Urinary bladder (tissue), 4 donors: ENCODE data around the gene PRKCQ. TPM values are rescaled to one million over a fixed set of nuclear protein-coding genes. Genes with fewer than 3 reads are reported as not detected.
A peak's percentile ranks its signal among the peaks of the same experiment; 100 is the strongest.

Experiments used
- DNase-seq: peaks from one replicate; pipeline ENCODE4 v3.0.0-alpha.2; 2015; ENCODE audit errors: extremely low spot score
- H3K27ac ChIP-seq: one replicate; pipeline ENCODE4 v1.5.1; 2013; ENCODE audit warnings: low read depth, mild to moderate bottlenecking, moderate library complexity
- H3K36me3 ChIP-seq: one replicate; pipeline ENCODE4 v1.6.1; 2013; ENCODE audit warnings: mild to moderate bottlenecking, moderate library complexity; ENCODE audit not compliant: insufficient read depth
- H3K4me1 ChIP-seq: one replicate; pipeline ENCODE4 v1.6.1; 2013; ENCODE audit warnings: mild to moderate bottlenecking, moderate library complexity; ENCODE audit not compliant: insufficient read depth
- H3K4me3 ChIP-seq: one replicate; pipeline ENCODE4 v1.5.1; 2013; ENCODE audit warnings: low read depth, low read length
- WGBS: extraction: QIAGEN DNeasy Blood & Tissue Kit; methylation state at CpG from one replicate; pipeline ENCODE4 v1.1.7; 2013; 5-methylcytosine and 5-hydroxymethylcytosine counted together
- polyA plus RNA-seq: library from polyadenylated mRNA; stranded (reverse); fragments of 200-250 nt; gene quantifications from one replicate; pipeline ENCODE4 v1.2.3, GENCODE V29; 2013
- total RNA-seq: library from RNA; depleted of rRNA; stranded (reverse); fragments of >200 nt; gene quantifications from one replicate; pipeline ENCODE4 v1.2.3, GENCODE V29; 2014
- donor health status: healthy with polysubstance abuse.
- donor health status: healthy.

The PRKCQ gene
- total and polyA plus RNA-seq, 2 donors: 0.49 to 3.2 TPM

DNA sequence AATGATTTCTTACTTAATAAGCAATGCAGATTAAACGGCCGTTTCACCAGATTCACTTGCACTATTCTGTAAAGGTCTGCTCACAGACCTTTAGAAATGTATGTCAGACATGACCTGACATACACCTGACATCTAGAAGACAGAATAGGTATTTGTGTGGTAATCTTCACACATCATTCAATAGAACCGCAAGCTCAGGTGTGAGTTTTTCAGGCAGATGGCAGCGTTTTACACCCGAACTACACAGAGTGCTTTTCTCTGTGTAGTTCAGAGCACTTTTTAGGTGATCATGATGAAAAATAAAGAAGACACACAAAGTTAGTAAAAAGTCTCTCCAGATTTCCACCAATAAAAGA lies 63.2 kb downstream of the PRKCQ start:
- Histone ChIP-seq H3K27ac (no peak overlapping the region), H3K4me1 (no peaks in the 10 kb centered on the region)
- WGBS: 84% methylated on average over 5 of the region's 5 CpGs

DNA sequence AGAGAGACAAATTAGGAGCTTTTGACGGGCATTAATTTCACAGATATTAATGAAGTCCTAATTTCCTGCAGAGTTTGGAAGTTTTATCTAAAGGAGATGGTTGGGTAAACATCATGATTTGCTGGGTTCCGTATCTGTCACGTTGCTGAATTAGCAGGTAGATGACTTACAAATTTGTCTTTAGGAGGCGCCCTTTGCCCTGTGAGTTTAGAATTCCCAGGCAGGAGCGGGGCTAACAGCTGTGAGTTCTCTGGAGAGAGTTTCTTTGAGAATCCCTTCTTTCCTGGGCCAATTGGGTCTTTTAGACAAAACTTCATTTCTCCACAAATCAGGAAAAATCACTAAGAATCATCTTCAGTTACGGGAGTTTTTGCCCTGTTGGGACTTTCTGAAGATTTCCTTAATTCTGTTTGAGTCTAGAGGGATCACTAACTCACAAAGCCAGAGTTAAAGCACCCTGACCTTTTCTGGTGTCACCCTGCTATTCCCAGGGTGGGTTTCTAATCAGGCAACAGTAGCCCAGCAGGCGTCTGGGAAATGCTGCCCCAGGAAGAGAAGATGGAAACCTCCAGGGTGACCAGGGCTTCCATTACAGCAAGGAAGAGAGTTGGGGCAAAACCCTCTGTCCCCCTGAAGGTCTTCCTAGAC lies 63.7 kb downstream of the PRKCQ start:
- no peak for DNase-seq
- H3K36me3 ChIP-seq: no peaks in the 10 kb centered on the region
- H3K4me1 ChIP-seq: no peaks in the 10 kb centered on the region
- no peak overlapping the region for H3K27ac ChIP-seq
- 82% methylated on average over 7 of the region's 7 CpGs for WGBS
- H3K4me3 ChIP-seq: no peak overlapping the region

More for the DNA sequence above, 63.2 kb downstream of the PRKCQ start:
- Histone ChIP-seq H3K36me3 (no peaks in the 10 kb centered on the region), H3K4me3 (no peak overlapping the region)
- no peak for DNase-seq

DNA sequence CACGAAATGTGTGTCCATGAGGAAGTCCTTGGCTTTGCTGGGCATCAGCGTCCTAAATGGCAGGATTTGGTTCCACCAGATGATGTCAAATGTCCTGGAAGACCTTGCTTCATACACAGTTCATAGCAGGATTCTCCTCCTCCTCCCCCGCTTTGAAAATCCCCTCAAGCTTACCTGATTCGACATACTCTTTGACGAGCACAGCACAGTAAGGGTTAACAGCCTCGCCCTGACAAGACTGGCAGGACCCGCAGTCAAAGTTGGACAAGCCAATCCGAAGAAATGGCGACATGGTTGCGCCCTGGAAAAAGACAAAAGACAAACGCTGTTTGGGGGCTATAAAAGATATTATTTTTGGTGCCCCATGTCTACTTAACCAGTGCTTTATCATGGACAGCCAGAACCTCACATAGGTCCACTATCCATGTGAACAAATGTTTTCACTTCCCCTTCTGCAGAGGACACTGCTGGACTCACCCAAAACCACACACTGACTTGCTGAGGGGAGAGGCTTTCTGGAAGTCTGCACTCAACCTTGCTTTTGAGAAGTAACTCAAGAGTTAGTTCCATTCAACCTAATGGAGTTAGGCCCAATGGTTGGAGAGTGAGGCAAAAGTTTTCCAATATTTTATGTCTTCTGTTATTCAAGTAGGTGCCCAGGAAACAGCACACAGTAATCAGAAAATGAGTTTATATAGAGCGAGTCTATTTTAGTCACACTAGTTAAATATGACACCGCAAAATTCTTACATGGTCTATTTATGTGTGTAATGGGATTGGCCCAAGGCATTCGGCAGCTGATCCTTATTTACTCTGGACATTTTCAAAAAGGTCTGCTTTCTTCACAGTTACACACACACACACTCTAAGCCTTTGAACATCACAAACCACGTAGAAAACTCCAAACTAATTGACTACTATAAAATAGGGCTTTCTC lies 65.0 kb downstream of the PRKCQ start:
- no peak for DNase-seq
- Histone ChIP-seq H3K27ac (peak overlapping the region; percentile 30), H3K4me1 (no peaks in the 10 kb centered on the region), H3K4me3 (no peak overlapping the region), H3K36me3 (no peaks in the 10 kb centered on the region)
- WGBS: 78% methylated on average over 15 of the region's 15 CpGs

DNA sequence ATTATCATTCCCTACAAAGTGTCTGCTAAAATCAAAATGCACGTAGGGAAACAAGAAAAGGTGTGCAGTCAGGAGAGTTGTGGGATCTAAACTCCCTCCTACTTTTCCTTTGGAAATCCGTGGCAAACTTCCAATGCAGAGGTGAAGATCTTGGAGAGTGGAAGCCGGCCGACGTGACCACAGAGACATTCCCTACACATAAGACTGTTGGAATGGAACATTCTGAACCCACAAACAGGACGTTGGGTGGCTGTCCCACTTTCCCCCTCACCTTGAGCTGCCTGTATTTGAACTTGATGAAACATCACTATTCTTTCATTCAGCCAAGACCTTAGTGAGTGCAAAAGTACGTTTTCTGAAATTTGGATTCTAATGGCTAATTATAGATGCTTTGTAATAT lies 65.9 kb downstream of the PRKCQ start:
- DNase-seq: no peak
- no peak overlapping the region for H3K4me3 ChIP-seq
- H3K36me3 ChIP-seq: no peaks in the 10 kb centered on the region
- WGBS: 80% methylated on average over 7 of the region's 7 CpGs
- no peaks in the 10 kb centered on the region for H3K4me1 ChIP-seq
- no peak overlapping the region for H3K27ac ChIP-seq

DNA sequence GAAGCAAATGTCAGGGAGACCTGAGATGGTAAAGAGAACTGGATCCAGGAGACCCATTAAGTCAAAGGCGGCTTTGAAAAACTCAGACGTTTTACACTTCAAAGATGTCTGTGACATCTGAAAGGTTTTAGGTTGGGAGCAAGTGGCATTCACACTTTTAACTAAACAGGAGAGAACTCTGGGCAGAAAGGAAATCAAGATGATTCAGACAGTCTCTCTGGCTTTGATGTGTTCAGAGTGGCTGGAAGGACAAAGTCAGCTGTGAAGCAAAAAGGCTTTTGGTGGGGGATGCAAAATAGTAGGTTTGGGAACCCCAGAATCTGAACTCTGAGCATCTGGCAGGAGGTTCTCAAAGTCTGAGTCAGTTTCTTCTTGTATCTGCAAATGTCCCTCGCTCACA lies 66.6 kb downstream of the PRKCQ start:
- Histone ChIP-seq H3K27ac (no peak overlapping the region), H3K36me3 (no peaks in the 10 kb centered on the region), H3K4me1 (no peaks in the 10 kb centered on the region), H3K4me3 (no peak overlapping the region)
- DNase-seq: no peak
- WGBS: 84% methylated on average over 3 of the region's 3 CpGs

DNA sequence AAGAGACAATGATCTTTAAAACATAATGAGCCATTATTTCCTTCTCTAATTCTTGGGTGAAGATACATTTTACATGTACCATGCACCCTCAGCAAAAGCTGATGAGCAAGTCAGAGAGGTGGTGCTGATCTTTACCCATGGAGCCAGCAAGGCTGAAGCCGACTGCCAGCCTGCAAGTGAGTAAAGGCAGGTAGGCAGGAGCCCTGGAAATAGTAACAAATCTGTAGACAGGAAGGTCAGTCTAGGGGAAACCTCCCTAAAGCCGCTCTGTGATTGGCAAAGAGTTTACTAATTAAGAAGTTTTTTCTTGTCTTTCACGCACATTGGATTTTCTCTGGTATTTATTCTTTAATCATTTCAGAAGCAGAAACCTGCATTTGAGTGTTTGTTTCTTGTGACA lies 67.9 kb downstream of the PRKCQ start:
- Histone ChIP-seq H3K36me3 (peaks cover 2% of the 10 kb centered on the region), H3K27ac (no peak overlapping the region), H3K4me3 (no peak overlapping the region), H3K4me1 (no peaks in the 10 kb centered on the region)
- DNase-seq: no peak
- 66% methylated on average over 3 of the region's 3 CpGs for WGBS

DNA sequence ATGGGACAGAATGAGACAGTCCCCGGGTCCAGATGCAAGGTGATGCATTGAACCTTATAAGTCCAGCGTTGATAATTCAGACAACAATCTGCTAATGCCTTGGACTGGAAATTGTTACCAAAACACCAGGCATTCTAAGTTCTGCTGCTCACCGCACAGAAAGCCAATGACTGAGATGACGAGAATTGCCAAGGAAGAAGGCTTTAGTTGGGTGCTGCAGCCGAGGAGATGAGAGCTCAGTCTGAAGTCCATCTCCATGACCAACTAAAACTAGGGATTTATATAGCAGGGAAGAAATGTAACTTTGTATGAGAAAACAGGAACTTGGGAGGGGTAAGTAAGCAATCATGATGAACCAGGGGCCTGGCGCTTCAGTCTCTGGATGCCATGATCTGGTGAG lies 68.7 kb downstream of the PRKCQ start:
- H3K4me3 ChIP-seq: no peak overlapping the region
- H3K27ac ChIP-seq: no peak overlapping the region
- no peaks in the 10 kb centered on the region for H3K4me1 ChIP-seq
- WGBS: 96% methylated on average over 6 of the region's 6 CpGs
- no peak for DNase-seq
- peaks cover 2% of the 10 kb centered on the region for H3K36me3 ChIP-seq

DNA sequence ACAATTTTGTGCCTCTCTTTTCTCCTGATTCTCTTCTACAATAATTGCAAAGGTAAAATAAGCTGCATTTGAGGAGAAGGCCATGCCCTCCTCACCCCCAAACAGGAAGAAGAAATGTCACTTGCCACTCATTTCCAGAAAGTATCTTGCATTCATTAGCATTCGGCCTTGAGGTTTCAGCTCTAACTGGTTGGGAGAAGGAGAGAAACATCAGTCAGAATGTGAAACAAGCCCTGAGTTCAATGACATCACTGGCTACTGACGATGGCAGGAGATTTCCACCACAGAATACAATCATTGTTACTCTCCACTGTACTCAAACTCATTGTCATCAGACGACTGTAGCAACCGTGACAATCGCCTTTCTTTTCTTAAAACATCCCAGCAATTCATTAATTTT lies 72.8 kb downstream of the PRKCQ start:
- no peak overlapping the region for H3K27ac ChIP-seq
- peaks cover 2% of the 10 kb centered on the region for H3K36me3 ChIP-seq
- no peak for DNase-seq
- H3K4me3 ChIP-seq: no peak overlapping the region
- H3K4me1 ChIP-seq: no peaks in the 10 kb centered on the region
- WGBS: 87% methylated on average over 5 of the region's 5 CpGs

DNA sequence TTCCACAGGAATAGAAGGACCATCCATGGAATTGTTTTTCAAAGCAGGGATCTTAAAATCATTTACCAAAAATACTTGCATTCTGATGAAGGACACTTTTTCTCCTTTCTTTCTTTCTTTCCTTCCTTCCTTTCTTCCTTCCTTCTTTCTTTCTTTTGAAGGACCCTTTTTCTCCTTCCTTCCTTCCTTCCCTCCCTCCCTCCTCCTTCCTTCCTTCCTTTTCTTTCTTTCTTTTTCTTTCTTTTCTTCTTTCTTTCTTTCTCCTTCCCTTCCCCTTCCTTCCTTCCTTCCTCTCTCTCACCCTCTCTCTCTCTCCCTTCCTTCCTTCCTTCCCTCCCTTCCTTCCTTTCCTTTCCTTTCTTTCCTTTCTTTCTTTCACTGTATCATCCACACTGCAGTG lies 74.8 kb downstream of the PRKCQ start:
- Histone ChIP-seq H3K36me3 (peaks cover 2% of the 10 kb centered on the region), H3K4me3 (no peak overlapping the region), H3K4me1 (no peaks in the 10 kb centered on the region), H3K27ac (no peak overlapping the region)
- no peak for DNase-seq

DNA sequence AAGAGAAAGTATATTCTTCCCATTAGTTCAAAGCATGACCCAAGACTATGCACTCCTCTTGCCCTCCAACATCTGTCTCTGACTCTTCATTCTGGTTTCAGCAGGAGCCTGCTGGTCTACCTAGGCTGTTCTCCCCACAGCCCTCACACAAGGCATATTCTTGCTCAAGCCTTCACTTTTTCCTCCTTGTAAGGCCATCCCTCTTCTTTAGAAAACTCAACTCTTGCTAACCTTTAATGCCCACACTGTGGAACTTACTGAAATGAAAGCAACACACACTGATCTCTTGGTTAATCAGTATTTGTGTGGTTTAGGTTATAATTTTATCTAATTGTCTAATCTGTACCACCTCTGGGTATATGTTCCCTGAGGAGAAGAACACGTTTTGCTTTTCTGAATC lies 75.8 kb downstream of the PRKCQ start:
- Histone ChIP-seq H3K4me1 (no peaks in the 10 kb centered on the region), H3K36me3 (peaks cover 2% of the 10 kb centered on the region)
- 61% methylated on average over 1 of the region's 1 CpG for WGBS

DNA sequence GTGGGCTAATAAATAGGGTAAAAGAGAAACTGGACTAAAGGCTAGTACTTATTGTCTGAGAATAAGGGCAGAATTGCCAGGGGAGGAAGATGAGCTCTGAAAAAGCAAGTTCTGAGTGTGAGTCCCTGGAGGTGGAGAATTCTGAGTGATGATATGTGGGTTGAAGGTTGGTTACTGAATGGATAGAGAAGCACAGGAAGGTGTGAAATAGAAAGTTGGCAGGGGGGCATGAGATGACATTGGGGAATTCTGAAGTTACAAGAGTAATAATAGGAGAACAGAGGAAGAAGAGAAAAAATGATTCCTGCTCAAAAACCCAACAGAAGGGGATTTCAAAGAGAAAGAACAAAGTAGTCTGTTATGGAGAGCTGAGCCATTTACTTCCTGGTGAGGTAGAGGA lies 76.9 kb downstream of the PRKCQ start:
- no peak overlapping the region for H3K4me3 ChIP-seq
- no peaks in the 10 kb centered on the region for H3K4me1 ChIP-seq
- no peak overlapping the region for H3K27ac ChIP-seq
- no peak for DNase-seq
- H3K36me3 ChIP-seq: no peaks in the 10 kb centered on the region

More for the DNA sequence above, 75.8 kb downstream of the PRKCQ start:
- H3K4me3 ChIP-seq: no peak overlapping the region
- H3K27ac ChIP-seq: no peak overlapping the region
- no peak for DNase-seq

DNA sequence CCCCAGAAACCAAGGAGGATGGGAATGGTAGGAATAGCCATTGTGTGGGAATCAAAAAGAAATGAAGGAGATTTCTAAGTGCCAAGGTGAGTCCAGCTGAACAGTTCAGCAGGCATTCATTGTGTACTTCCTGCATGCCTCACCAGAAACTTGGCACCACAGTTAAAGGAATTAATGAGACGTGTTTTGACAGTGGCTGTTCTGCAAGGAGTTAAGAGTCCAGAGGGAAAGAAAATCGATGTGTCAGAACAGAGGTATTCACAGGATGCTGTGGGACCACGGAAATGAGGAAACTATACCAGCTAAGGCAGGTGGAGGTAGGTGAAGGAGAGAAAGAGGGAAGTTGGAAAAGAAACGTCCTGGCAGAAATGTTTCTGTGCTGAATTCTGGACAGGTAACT lies 78.1 kb downstream of the PRKCQ start:
- no peak overlapping the region for H3K4me3 ChIP-seq
- no peak for DNase-seq
- H3K36me3 ChIP-seq: no peaks in the 10 kb centered on the region
- WGBS: 65% methylated on average over 4 of the region's 4 CpGs
- H3K27ac ChIP-seq: no peak overlapping the region
- H3K4me1 ChIP-seq: no peaks in the 10 kb centered on the region

DNA sequence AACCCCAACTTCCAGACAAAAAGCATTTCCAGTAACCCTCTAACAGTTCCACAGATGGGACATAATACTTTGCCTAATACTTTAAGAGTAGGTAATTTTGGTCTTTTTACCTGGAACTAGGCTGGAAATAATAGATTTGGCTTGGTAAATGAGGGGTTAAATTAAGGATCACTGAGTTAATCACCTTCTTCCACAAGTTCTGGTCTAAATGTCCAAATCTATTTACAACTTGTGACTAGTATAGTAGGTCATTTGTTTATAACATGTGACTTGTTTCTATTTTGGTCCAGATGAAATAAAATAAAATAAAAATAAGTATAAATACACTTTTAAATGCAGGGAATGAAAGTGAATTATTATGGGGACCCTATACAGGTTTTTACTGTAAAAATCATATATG lies 80.1 kb downstream of the PRKCQ start:
- Histone ChIP-seq H3K4me1 (no peaks in the 10 kb centered on the region), H3K27ac (no peak overlapping the region), H3K36me3 (no peaks in the 10 kb centered on the region), H3K4me3 (no peak overlapping the region)
- no peak for DNase-seq

DNA sequence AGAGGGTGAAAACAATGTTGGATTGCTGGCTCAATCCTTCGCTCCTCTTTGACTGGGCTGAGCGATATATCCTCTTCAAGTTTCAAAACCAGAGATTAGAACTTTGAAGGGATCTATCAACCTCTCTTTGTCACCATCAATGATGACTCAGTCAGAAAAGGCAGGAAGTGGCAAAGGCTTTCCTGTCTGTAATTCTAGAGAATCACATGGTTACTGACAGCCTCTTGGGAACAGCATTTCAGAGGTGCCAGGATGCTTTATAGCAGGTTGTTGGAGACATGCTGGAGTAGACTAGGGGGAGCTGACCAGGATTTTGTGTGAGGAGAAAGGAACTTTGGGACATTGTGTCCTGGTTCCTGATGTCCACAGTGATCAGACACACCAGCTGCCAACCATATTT lies 81.3 kb downstream of the PRKCQ start:
- H3K27ac ChIP-seq: no peak overlapping the region
- H3K4me1 ChIP-seq: no peaks in the 10 kb centered on the region
- no peaks in the 10 kb centered on the region for H3K36me3 ChIP-seq
- no peak for DNase-seq
- H3K4me3 ChIP-seq: no peak overlapping the region
- WGBS: 89% methylated on average over 2 of the region's 2 CpGs
